ENCODE measurements around the gene FAR2. TPM values are rescaled to one million over a fixed set of nuclear protein-coding genes. Genes with fewer than 3 reads are reported as not detected.

Gene FAR2
- total RNA-seq, 1 experiment from 2014 or later: 22.1 TPM

DNA sequence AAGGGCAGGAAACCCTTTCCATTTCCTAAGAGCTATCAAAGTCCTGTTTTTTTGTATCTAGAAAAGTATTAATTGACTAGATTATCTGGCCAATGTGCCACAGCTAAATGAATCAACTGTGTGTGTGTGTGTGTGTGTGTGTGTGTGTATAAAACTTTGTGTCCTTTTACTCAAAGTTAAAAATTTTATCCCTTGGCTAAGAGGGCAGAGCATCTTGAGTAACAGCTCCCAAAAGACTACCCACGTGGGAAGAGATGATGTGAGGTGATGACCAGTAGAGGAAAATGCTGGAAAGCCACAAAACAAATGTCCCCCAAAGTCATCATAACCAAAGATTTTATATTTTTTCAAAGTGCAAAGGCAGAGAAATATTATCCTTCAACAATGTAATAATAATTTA, 90.3 kb downstream of the FAR2 start:
- no peak overlapping the region for H3K27ac Mint-ChIP-seq
- H3K27ac ChIP-seq (ENCODE audit: insufficient read length, low read depth, low read length): no peak overlapping the region

More for the DNA sequence above, 90.3 kb downstream of the FAR2 start:
- no peaks in the 10 kb centered on the region for H3K4me1 ChIP-seq (ENCODE audit: insufficient read depth, low read length)
- H3K79me2 ChIP-seq (ENCODE audit: insufficient read depth, low read length): no peaks in the 10 kb centered on the region
- no peaks in the 10 kb centered on the region for H4K20me1 ChIP-seq (ENCODE audit: control insufficient read depth, insufficient read depth, insufficient read length)
- H3T11ph ChIP-seq (ENCODE audit: low read length): no peak overlapping the region
- H4K8ac ChIP-seq (replicated peaks; ENCODE audit: insufficient read length, low read depth, low read length): no peak overlapping the region
- no peak overlapping the region for H2BK120ac ChIP-seq (ENCODE audit: low read depth, low read length, poor library complexity, severe bottlenecking)
- H3K23me2 ChIP-seq (ENCODE audit: insufficient read length, low read depth, low read length, poor library complexity, severe bottlenecking): no peaks in the 10 kb centered on the region
- no CpG with 5 or more reads among the region's 1 CpG for WGBS (ENCODE audit: extremely low coverage, insufficient read length, low lambda C conversion rate)
- no peak overlapping the region for H2BK5ac ChIP-seq (ENCODE audit: insufficient read length, low read length)
- no peak overlapping the region for H3K4ac ChIP-seq (ENCODE audit: low read depth, low read length)
- H3K27me3 ChIP-seq (ENCODE audit: insufficient read depth, low read length): no peaks in the 10 kb centered on the region
- H3K18ac ChIP-seq (ENCODE audit: insufficient read length, low read depth, low read length): no peak overlapping the region
- H2AK5ac ChIP-seq (ENCODE audit: insufficient read length, low read length): no peak overlapping the region
- no peak overlapping the region for H3K23ac ChIP-seq (ENCODE audit: insufficient read length, low read depth, low read length)
- Mint-ChIP-seq H3K36me3 (ENCODE audit: insufficient read depth in 1 of 3, low read depth in 3 of 3) (no peaks in the 10 kb centered on the region), H3K4me3 (no peak overlapping the region), H3K9me3 (no peaks in the 10 kb centered on the region), H3K27me3 (ENCODE audit: low read depth) (no peaks in the 10 kb centered on the region), H3K4me1 (peaks cover 31 to 32% of the 10 kb centered on the region in 2 experiments)
- TF ChIP-seq, protein P1, sequence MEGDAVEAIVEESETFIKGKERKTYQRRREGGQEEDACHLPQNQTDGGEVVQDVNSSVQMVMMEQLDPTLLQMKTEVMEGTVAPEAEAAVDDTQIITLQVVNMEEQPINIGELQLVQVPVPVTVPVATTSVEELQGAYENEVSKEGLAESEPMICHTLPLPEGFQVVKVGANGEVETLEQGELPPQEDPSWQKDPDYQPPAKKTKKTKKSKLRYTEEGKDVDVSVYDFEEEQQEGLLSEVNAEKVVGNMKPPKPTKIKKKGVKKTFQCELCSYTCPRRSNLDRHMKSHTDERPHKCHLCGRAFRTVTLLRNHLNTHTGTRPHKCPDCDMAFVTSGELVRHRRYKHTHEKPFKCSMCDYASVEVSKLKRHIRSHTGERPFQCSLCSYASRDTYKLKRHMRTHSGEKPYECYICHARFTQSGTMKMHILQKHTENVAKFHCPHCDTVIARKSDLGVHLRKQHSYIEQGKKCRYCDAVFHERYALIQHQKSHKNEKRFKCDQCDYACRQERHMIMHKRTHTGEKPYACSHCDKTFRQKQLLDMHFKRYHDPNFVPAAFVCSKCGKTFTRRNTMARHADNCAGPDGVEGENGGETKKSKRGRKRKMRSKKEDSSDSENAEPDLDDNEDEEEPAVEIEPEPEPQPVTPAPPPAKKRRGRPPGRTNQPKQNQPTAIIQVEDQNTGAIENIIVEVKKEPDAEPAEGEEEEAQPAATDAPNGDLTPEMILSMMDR (conservative IDR thresholded peaks at IDR 0.05): no peak
- no peak overlapping the region for H4K5ac ChIP-seq (ENCODE audit: insufficient read length, low read depth, low read length)
- H2BK20ac ChIP-seq (ENCODE audit: low read depth, low read length, poor library complexity, severe bottlenecking): no peak overlapping the region
- DNase-seq: no peak
- no peak overlapping the region for H2BK15ac ChIP-seq (ENCODE audit: low read depth, low read length)
- H3K79me1 ChIP-seq (ENCODE audit: insufficient read depth, low read depth, low read length, poor library complexity, severe bottlenecking): no peaks in the 10 kb centered on the region
- no peak overlapping the region for H3K9ac ChIP-seq (ENCODE audit: extremely low read depth, insufficient read length, low read length)
- no peak overlapping the region for H3K56ac ChIP-seq (ENCODE audit: insufficient read length, low read depth, low read length)
- H2AFZ ChIP-seq (ENCODE audit: low read length): no peak overlapping the region
- H3K14ac ChIP-seq (ENCODE audit: insufficient read depth, low read length): no peak overlapping the region
- H2BK12ac ChIP-seq (ENCODE audit: insufficient read length, low read depth, low read length): no peak overlapping the region
- no peak overlapping the region for H4K91ac ChIP-seq (ENCODE audit: insufficient read length, low read depth, low read length)
- no peaks in the 10 kb centered on the region for H3K9me3 ChIP-seq (ENCODE audit: control insufficient read depth, low read depth, low read length)
- H3K4me2 ChIP-seq (ENCODE audit: insufficient read depth, insufficient read length, low read length): no peak overlapping the region
